Suprapubic skin (tissue), 4 donors: Measurements from ENCODE around the gene LYST. TPM values are rescaled to one million over a fixed set of nuclear protein-coding genes. Genes with fewer than 3 reads are reported as not detected.

Experiments used
- DNase-seq, 2 donors: peaks; one replicate each; pipeline ENCODE4 v3.0.0-alpha.2; 2019; ENCODE audit warnings: low spot score in 2 of 2
- H3K27ac ChIP-seq: fragments of 200-600 bp; sonication (generic); one replicate; pipeline ENCODE4 v1.5.1; 2019
- H3K27me3 ChIP-seq: fragments of 200-600 bp; sonication (generic); one replicate; pipeline ENCODE4 v1.5.1; 2019
- H3K36me3 ChIP-seq: fragments of 200-600 bp; sonication (generic); one replicate; pipeline ENCODE4 v1.5.1; 2019
- H3K4me1 ChIP-seq: fragments of 200-600 bp; sonication (generic); one replicate; pipeline ENCODE4 v1.5.1; 2019
- H3K4me3 ChIP-seq: fragments of 200-600 bp; sonication (generic); one replicate; pipeline ENCODE4 v1.5.1; 2019; ENCODE audit warnings: mild to moderate bottlenecking
- H3K9me3 ChIP-seq: fragments of 200-600 bp; sonication (generic); one replicate; pipeline ENCODE4 v1.5.1; 2019
- EP300 ChIP-seq: sonication (generic); formaldehyde crosslinking; IDR thresholded peaks from one replicate; pipeline ENCODE4 v1.6.1; 2017; ENCODE audit warnings: antibody characterized with exemption
- POLR2A ChIP-seq, 2 donors: fragments of 450-650 bp; IDR thresholded peaks; one replicate each; pipeline ENCODE4 v1.6.1; 2017; ENCODE audit warnings: antibody characterized with exemption in 2 of 2, mild to moderate bottlenecking in 2 of 2, moderate library complexity in 2 of 2
- POLR2AphosphoS5 ChIP-seq, 3 donors: sonication (generic); formaldehyde crosslinking; IDR thresholded peaks; one replicate each; pipeline ENCODE4 v1.6.1; 2017; ENCODE audit warnings: antibody characterized with exemption in 3 of 3
- WGBS: methylation state at CpG from one replicate; pipeline ENCODE4 v1.1.5; 2018; 5-methylcytosine and 5-hydroxymethylcytosine counted together
- total RNA-seq, 4 donors: library from RNA; depleted of rRNA; stranded (reverse); fragments of >200 nt; gene quantifications; one replicate each; pipeline ENCODE4 v1.1.0, GENCODE V29; 2016
- TF ChIP-seq, protein P1 (sequence below), 2 donors: fragments of 200-600 bp in 1 of 2; fragments of 450-650 bp in 1 of 2; sonication (generic) in 1 of 2; IDR thresholded peaks; one replicate each; pipeline ENCODE4 v1.5.1; 2016 to 2019; ENCODE audit warnings: antibody characterized with exemption in 2 of 2, mild to moderate bottlenecking in 1 of 2, moderate library complexity in 1 of 2

The LYST gene
- total RNA-seq, 4 donors from 2014 or later: 40.1 to 118 (median 68.8) TPM

DNA sequence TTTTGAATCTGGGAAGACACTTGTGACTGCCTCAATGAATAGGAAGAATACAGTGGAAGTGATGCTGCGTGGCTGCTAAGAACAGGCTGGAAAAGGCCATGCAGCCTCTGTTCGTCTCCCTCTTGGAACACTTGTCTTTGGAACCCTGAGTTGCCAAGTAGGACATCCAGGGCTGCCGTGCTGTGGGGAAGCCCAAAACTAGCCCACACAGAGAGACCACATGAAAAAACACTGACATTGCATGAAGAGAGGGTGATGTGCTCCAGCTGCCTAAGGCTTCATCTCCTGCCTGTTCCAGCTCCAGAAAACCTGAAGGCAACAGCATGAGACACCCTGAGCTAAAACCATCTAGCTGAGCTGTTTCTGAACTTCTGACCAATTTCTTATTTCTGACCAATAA lies 156.0 kb downstream of the LYST start:
- H3K36me3 ChIP-seq: peaks cover 66% of the 10 kb centered on the region

DNA sequence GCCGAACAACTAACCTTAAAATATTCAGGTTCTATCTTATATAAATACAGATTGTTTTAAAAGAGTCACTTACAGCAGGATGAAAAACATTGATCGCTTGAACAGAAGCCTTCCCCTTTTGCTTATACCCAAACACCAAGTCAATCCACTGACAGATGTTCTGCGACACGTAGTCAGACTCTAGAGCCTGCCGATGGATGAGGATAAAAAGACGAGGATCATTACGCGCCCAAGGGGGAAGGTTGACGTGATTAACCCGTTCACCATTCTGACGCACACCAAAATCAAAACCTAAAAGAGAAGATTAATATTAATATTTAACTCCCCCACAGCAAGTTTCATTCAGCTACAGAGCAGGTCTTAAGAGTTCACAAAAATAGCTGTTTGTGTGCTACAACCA lies 157.7 kb downstream of the LYST start:
- WGBS: 90% methylated on average over 11 of the region's 11 CpGs
- Histone ChIP-seq H3K9me3 (no peaks in the 10 kb centered on the region), H3K27me3 (no peaks in the 10 kb centered on the region), H3K4me3 (no peak overlapping the region), H3K36me3 (peaks cover 61% of the 10 kb centered on the region), H3K4me1 (no peaks in the 10 kb centered on the region), H3K27ac (no peak overlapping the region)
- no peak for DNase-seq
- TF ChIP-seq EP300 (no peak), POLR2A (IDR thresholded peaks at IDR 0.05) (no peak), POLR2AphosphoS5 (IDR thresholded peaks at IDR 0.05) (no peak)
- TF ChIP-seq, protein P1, sequence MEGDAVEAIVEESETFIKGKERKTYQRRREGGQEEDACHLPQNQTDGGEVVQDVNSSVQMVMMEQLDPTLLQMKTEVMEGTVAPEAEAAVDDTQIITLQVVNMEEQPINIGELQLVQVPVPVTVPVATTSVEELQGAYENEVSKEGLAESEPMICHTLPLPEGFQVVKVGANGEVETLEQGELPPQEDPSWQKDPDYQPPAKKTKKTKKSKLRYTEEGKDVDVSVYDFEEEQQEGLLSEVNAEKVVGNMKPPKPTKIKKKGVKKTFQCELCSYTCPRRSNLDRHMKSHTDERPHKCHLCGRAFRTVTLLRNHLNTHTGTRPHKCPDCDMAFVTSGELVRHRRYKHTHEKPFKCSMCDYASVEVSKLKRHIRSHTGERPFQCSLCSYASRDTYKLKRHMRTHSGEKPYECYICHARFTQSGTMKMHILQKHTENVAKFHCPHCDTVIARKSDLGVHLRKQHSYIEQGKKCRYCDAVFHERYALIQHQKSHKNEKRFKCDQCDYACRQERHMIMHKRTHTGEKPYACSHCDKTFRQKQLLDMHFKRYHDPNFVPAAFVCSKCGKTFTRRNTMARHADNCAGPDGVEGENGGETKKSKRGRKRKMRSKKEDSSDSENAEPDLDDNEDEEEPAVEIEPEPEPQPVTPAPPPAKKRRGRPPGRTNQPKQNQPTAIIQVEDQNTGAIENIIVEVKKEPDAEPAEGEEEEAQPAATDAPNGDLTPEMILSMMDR (IDR thresholded peaks at IDR 0.05): no peak

More for the DNA sequence above, 156.0 kb downstream of the LYST start:
- Histone ChIP-seq H3K4me3 (no peak overlapping the region), H3K4me1 (no peaks in the 10 kb centered on the region), H3K27me3 (no peaks in the 10 kb centered on the region), H3K27ac (no peak overlapping the region), H3K9me3 (no peaks in the 10 kb centered on the region)
- no peak for DNase-seq
- 62% methylated on average over 3 of the region's 3 CpGs for WGBS
- TF ChIP-seq, protein P1 (IDR thresholded peaks at IDR 0.05): no peak
- TF ChIP-seq POLR2AphosphoS5 (IDR thresholded peaks at IDR 0.05): no peak
- no peak for TF ChIP-seq EP300
- TF ChIP-seq POLR2A (IDR thresholded peaks at IDR 0.05): no peak

DNA sequence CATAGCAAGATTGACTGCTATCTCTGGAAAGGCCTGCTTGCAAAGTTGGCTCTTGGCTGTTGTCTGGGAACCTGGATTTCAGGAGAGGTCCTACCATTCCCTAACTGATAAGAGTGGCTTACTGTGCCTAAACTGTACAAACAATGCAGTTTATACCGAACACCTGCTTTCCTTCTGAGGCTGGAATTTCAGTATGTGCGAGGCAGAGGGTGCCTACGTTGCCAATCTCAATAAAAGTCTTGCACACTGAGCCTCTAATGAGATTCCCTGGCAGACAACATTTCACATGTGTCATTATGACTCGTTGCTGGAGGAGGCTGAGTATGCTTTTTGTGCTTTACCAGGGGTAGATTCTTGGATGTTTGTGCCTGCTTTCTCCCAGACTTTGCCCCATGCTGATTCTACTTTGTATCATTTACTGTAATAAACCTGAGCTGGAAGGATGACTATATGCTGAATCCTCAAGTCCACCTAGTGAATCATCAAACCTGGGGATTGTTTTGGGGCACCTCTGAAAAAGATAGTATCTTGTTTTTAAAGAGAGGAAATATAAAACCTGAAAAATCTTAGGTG lies 158.2 kb downstream of the LYST start:
- peaks cover 63% of the 10 kb centered on the region for H3K36me3 ChIP-seq
- H3K27me3 ChIP-seq: no peaks in the 10 kb centered on the region
- H3K9me3 ChIP-seq: no peaks in the 10 kb centered on the region
- 73% methylated on average over 4 of the region's 4 CpGs for WGBS
- no peak for DNase-seq
- no peak overlapping the region for H3K4me3 ChIP-seq
- TF ChIP-seq EP300 (no peak), POLR2AphosphoS5 (IDR thresholded peaks at IDR 0.05) (no peak), POLR2A (IDR thresholded peaks at IDR 0.05) (no peak)
- H3K4me1 ChIP-seq: no peaks in the 10 kb centered on the region
- no peak overlapping the region for H3K27ac ChIP-seq

DNA sequence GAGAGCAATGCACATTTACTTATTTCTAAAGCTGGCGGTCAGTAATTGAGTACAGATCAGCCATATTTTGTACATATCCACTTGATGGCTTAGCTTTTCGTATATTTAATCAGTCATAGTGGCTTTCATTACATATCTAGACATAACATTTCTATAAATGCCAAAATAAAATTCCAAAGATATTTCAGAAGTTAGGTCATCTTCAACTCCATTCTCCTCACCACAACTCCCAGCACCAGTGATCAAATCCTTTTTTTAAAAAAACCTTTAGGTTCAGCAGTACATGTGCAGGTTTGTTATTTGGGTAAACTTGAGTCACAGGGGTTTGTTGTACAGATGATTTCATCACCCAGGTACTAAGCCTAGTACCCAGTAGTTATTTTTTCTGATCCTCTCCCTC lies 163.2 kb downstream of the LYST start:
- peaks cover 75% of the 10 kb centered on the region for H3K36me3 ChIP-seq
- no peak overlapping the region for H3K27ac ChIP-seq

DNA sequence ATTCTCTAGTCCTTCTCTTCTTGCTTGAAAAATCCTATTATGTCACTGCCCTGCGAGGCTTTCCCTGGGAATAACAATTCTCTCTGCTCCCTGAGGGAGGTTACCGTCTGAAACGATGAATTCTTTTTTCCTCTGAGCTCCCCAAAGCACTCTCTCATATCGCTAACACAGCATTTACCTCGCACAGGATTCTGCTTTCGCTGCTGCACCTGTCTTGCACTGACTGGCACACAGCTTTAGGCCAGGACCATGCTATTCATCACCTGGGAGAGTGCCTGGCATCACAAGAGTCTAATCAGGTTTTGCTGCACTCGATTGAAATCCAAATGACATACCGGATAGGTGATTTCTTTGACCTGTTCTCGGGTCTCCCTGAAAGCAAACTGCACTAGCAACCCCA lies 164.3 kb downstream of the LYST start:
- H3K27me3 ChIP-seq: no peaks in the 10 kb centered on the region
- WGBS: 84% methylated on average over 9 of the region's 9 CpGs
- peaks cover 69% of the 10 kb centered on the region for H3K36me3 ChIP-seq
- DNase-seq: no peak
- no peaks in the 10 kb centered on the region for H3K9me3 ChIP-seq
- TF ChIP-seq, protein P1 (IDR thresholded peaks at IDR 0.05): no peak
- TF ChIP-seq POLR2A (IDR thresholded peaks at IDR 0.05): no peak
- no peak for TF ChIP-seq EP300
- no peak for TF ChIP-seq POLR2AphosphoS5 (IDR thresholded peaks at IDR 0.05)
- H3K27ac ChIP-seq: no peak overlapping the region
- no peaks in the 10 kb centered on the region for H3K4me1 ChIP-seq
- H3K4me3 ChIP-seq: no peak overlapping the region

More for the DNA sequence above, 163.2 kb downstream of the LYST start:
- WGBS: 84% methylated on average over 2 of the region's 2 CpGs
- DNase-seq: no peak
- Histone ChIP-seq H3K9me3 (no peaks in the 10 kb centered on the region), H3K27me3 (no peaks in the 10 kb centered on the region), H3K4me3 (no peak overlapping the region), H3K4me1 (no peaks in the 10 kb centered on the region)
- no peak for TF ChIP-seq POLR2A (IDR thresholded peaks at IDR 0.05)
- TF ChIP-seq, protein P1 (IDR thresholded peaks at IDR 0.05): no peak

DNA sequence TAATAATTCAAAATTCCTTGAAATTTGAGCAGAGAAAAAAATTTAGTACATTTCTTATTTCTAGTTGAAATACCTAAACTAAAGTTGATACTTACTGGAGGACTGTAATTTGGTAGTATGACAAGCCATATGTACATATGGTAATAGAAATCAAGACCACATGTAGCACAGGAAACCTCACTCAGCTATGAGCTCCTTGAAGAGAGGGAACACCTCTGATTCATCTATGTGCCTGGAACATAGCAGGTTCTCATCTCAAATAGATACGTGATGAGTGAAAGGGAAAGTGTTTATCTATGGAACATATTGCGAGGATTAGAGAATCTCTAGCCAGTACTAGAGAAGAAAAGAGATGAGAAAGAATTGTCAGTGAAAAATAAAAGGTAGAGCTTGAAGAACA lies 169.2 kb downstream of the LYST start:
- TF ChIP-seq POLR2AphosphoS5 (IDR thresholded peaks at IDR 0.05) (no peak), POLR2A (IDR thresholded peaks at IDR 0.05) (no peak), EP300 (no peak)
- TF ChIP-seq, protein P1 (IDR thresholded peaks at IDR 0.05): no peak
- Histone ChIP-seq H3K27ac (no peak overlapping the region), H3K36me3 (peaks cover 80% of the 10 kb centered on the region), H3K27me3 (no peaks in the 10 kb centered on the region), H3K4me3 (no peak overlapping the region), H3K9me3 (no peaks in the 10 kb centered on the region), H3K4me1 (no peaks in the 10 kb centered on the region)
- DNase-seq: no peak
- 92% methylated on average over 2 of the region's 2 CpGs for WGBS
